GM12878 (cell line): ENCODE data around the gene USP2. TPM values are rescaled to one million over a fixed set of nuclear protein-coding genes. Genes with fewer than 3 reads are reported as not detected.

ENCODE experiments used
- ATAC-seq: fragments of 200-7000 bp; cut with Tn5 transposase; 3 replicates; pipeline ENCODE4 v1.9.1; 2020; ENCODE audit warnings: mild to moderate bottlenecking, moderate library complexity
- BruUV-seq: library from RNA; stranded (reverse); fragments of 400-500 nt; replicated peaks from 2 replicates; lab custom pipeline; 2021; lab: Mats Ljungman, UMichigan
- CTCF ChIA-PET: fragments of 300-600 bp; sonication (Branson Sonifier 250); formaldehyde crosslinking; extraction: SDS; loops from one replicate; lab custom pipeline; 2021; ENCODE audit warnings: inconsistent platforms; lab: Yijun Ruan, JAX
- POLR2A ChIA-PET: fragments of 350-600 bp; formaldehyde crosslinking; extraction: SDS; loops from one replicate; lab custom pipeline; 2021; ENCODE audit warnings: inconsistent platforms; lab: Charles Lee
- RAD21 ChIA-PET: fragments of 300-600 bp; sonication (Branson Sonifier 250); formaldehyde crosslinking; loops from one replicate; lab custom pipeline; 2023; ENCODE audit warnings: antibody characterized with exemption; ENCODE audit not compliant: unreplicated experiment; lab: Charles Lee
- SMC1A ChIA-PET: fragments of 300-600 bp; sonication (Branson Sonifier 250); formaldehyde crosslinking; loops from one replicate; lab custom pipeline; 2023; ENCODE audit not compliant: unreplicated experiment, uncharacterized antibody; lab: Charles Lee
- DNase-seq: peaks from one replicate; pipeline ENCODE4 v3.0.0-alpha.2; 2011; ENCODE audit warnings: low read depth, low spot score
- FAIRE-seq: peaks from 3 replicates; lab custom pipeline; 2011; peaks lifted over from hg19 to GRCh38; lab: Jason Lieb, UNC
- H2AFZ ChIP-seq: 2 replicates; pipeline ENCODE4 v1.6.0; 2011; ENCODE audit warnings: low read depth, low read length, control low read depth; ENCODE audit not compliant: control insufficient read depth
- H3K27ac ChIP-seq: 2 replicates; pipeline ENCODE4 v1.5.1; 2011; ENCODE audit warnings: control low read depth; ENCODE audit not compliant: control insufficient read depth, insufficient read depth
- H3K27me3 ChIP-seq, 2 experiments: replicated peaks in 1 of 2; 2 replicates each; pipeline versions ENCODE4 v1.6.0 to v1.6.1; 2011; ENCODE audit warnings: low read length in 1 of 2; ENCODE audit not compliant: control insufficient read depth in 2 of 2, insufficient read depth in 2 of 2
- H3K36me3 ChIP-seq, 2 experiments: 2 replicates each; pipeline ENCODE4 v1.5.1; 2011; ENCODE audit warnings: low read length in 1 of 2; ENCODE audit not compliant: control insufficient read depth in 2 of 2, insufficient read depth in 2 of 2
- H3K4me1 ChIP-seq: 2 replicates; pipeline ENCODE4 v1.6.1; 2011; ENCODE audit warnings: mild to moderate bottlenecking, low read length, moderate library complexity, mixed read lengths; ENCODE audit not compliant: control insufficient read depth, insufficient read depth
- H3K4me2 ChIP-seq: 2 replicates; pipeline ENCODE4 v1.6.0; 2011; ENCODE audit warnings: control low read depth; ENCODE audit not compliant: control insufficient read depth, insufficient read depth
- H3K4me3 ChIP-seq: fragments of 200-600 bp; sonication (generic); 2 replicates; pipeline ENCODE4 v1.5.1; 2016
- H3K79me2 ChIP-seq: 2 replicates; pipeline ENCODE4 v1.6.0; 2011; ENCODE audit warnings: low read length; ENCODE audit not compliant: control insufficient read depth, insufficient read depth
- H3K9ac ChIP-seq: 2 replicates; pipeline ENCODE4 v1.8.0; 2011; ENCODE audit warnings: low read length, control low read depth, mixed read lengths; ENCODE audit not compliant: control insufficient read depth, insufficient read depth
- H3K9me3 ChIP-seq: replicated peaks from 3 replicates; pipeline ENCODE4 v1.5.1; 2011; ENCODE audit warnings: mild to moderate bottlenecking, low read length; ENCODE audit not compliant: control insufficient read depth, insufficient read depth
- H4K20me1 ChIP-seq: 2 replicates; pipeline ENCODE4 v1.6.0; 2011; ENCODE audit not compliant: control insufficient read depth, insufficient read depth
- ASH2L ChIP-seq: fragments of 300-600, 200-600 bp; sonication (generic); IDR thresholded peaks from 2 replicates; pipeline ENCODE4 v1.6.1; 2017; ENCODE audit warnings: low read depth, mild to moderate bottlenecking, borderline replicate concordance
- CREM ChIP-seq: IDR thresholded peaks from 2 replicates; pipeline ENCODE4 v1.6.1; 2014; ENCODE audit warnings: antibody characterized with exemption, low read depth
- MLLT1 ChIP-seq: fragments of 450-650 bp; IDR thresholded peaks from 2 replicates; pipeline ENCODE4 v1.6.1; 2016; ENCODE audit warnings: mild to moderate bottlenecking
- POLR2A ChIP-seq: IDR thresholded peaks from 2 replicates; pipeline ENCODE4 v1.6.1; 2011; ENCODE audit warnings: low read depth, mild to moderate bottlenecking, low read length
- SUZ12 ChIP-seq: fragments of 200-600 bp; sonication (generic); IDR thresholded peaks from one replicate; pipeline ENCODE4 v1.6.1; 2018; ENCODE audit warnings: antibody characterized with exemption, mild to moderate bottlenecking; ENCODE audit not compliant: unreplicated experiment
- ZNF592 ChIP-seq: fragments of 450-650 bp; IDR thresholded peaks from 2 replicates; pipeline ENCODE4 v1.6.1; 2017; ENCODE audit warnings: mild to moderate bottlenecking, moderate library complexity
- ZSCAN29 ChIP-seq: fragments of 450-650 bp; IDR thresholded peaks from 2 replicates; pipeline ENCODE4 v1.6.1; 2017; ENCODE audit warnings: mild to moderate bottlenecking, moderate library complexity
- WGBS: methylation state at CpG from one replicate; pipeline ENCODE4 v1.1.6; 2016; ENCODE audit warnings: low lambda C conversion rate; ENCODE audit not compliant: insufficient replicate concordance, insufficient coverage; ENCODE audit errors: missing lambda C conversion rate; 5-methylcytosine and 5-hydroxymethylcytosine counted together
- in situ Hi-C: fragments of 300-500 bp; cut with MboI; formaldehyde crosslinking; loops from 9 replicates; pipeline ENCODE4 v1.14.3; 2018; ENCODE audit warnings: mixed read lengths
- intact Hi-C: fragments of 100-400 bp; cut with micrococcal nuclease; formaldehyde crosslinking; loops from one replicate; pipeline ENCODE4 v1.14.2; 2022; ENCODE audit not compliant: unreplicated experiment
- polyA plus RNA-seq, 11 experiments: library from polyadenylated mRNA; depleted of rRNA in 4 of 11; unstranded in 6 of 11; stranded (reverse) in 5 of 11; fragments of >200 nt; fragmentation: Nextera tagmentation in 4 of 11; fragmentation: Illumina TruSeq in 1 of 11; extraction: Ambion mirVana in 4 of 11; extraction: Trizol in 1 of 11; gene quantifications; 1 replicate in 1 of 11; 2 replicates in 10 of 11; pipeline versions ENCODE4 v1.2.1 to v1.2.3, GENCODE V29; 2011 to 2016; ENCODE audit warnings: inconsistent platforms in 2 of 11, missing spikeins in 2 of 11, low read depth in 1 of 11
- total RNA-seq, 4 experiments: library from RNA; depleted of rRNA in 3 of 4; stranded (reverse); fragments of >200 nt in 3 of 4; fragmentation: Illumina TruSeq in 1 of 4; extraction: Trizol in 1 of 4; gene quantifications; 2 replicates each; pipeline versions ENCODE4 v1.2.1 to v1.2.3, GENCODE V29; 2013 to 2021

USP2 gene
- total and polyA plus RNA-seq, 10 of the 15 experiments (the other 5 are each of a cell fraction or from before 2014, with no cell fraction given), result 0.03 to 0.13 (median 0.06) TPM; not detected in 4

- H3K36me3 ChIP-seq, result no peaks in the 10 kb centered on the region
- intact Hi-C loops, result no loop called here
Observed at GRCh38 chr11:119422809-119423508, 41.5 kb upstream of the USP2 start, which contains the start of gene THY1. Gene THY1 (minus strand): TSS chr11:119423172. CDS start chr11:119420905, 2,267 bp downstream.

More at GRCh38 chr11:119422809-119423508, 41.5 kb upstream of the USP2 start, which contains the start of gene THY1:
- no TSS peak for BruUV-seq
- ATAC-seq, result peak; percentile 21
- H3K27me3 ChIP-seq, result peaks cover 0 to 16% of the 10 kb centered on the region in 2 experiments; a peak in 3 of 4 replicates
- POLR2A ChIA-PET, result interaction anchor here (0.6 to 1.2 kb wide), 4 partner anchors 8 to 31 kb away, joined by 3 read pairs; no protein-coding TSS in a partner anchor
- in situ Hi-C loops, result no loop called here
- H4K20me1 ChIP-seq, result no peaks in the 10 kb centered on the region
- H3K9ac ChIP-seq, result no peak within 1 kb of the TSS
- RAD21 ChIA-PET, result no interaction called here
- peak within 1 kb of the TSS; percentile 61; the same call in 1 of the 2 replicates for H3K4me2 ChIP-seq
- CTCF ChIA-PET, result interaction anchor here (1.1 kb wide), 1 partner anchor 9 kb away, joined by 3 read pairs; no protein-coding TSS in a partner anchor
- H3K9me3 ChIP-seq, result no peaks in the 10 kb centered on the region
- H3K4me3 ChIP-seq, result peak within 1 kb of the TSS; percentile 29; the same call in 1 of the 2 replicates
- no peak within 1 kb of the TSS; the same call in 1 of the 2 replicates for H2AFZ ChIP-seq
- 12% methylated on average over 23 of the region's 41 CpGs for WGBS
- H3K27ac ChIP-seq, result no peak within 1 kb of the TSS
- H3K79me2 ChIP-seq, result no peaks in the 10 kb centered on the region
- FAIRE-seq, result no peak
- peaks cover 8% of the 10 kb centered on the region for H3K4me1 ChIP-seq
- TF ChIP-seq ZNF592 (no peak), CREM (no peak), ZSCAN29 (no peak), SUZ12 (peak; percentile 78), ASH2L (no peak), POLR2A (peak; percentile 28; the same call in 1 of the 2 replicates), MLLT1 (no peak)
- SMC1A ChIA-PET, result no interaction called here
- DNase-seq, result no peak
